GM21381 (cell line): ENCODE results near the gene TMEM187.
"Not testable (repeated sequence)": the region's sequence is repeated elsewhere in the genome, so short reads cannot be mapped to it uniquely, and the experiment has no call there.

Source experiments
- ATAC-seq: cut with Tn5 transposase; IDR thresholded peaks from one replicate; pipeline ENCODE4 v1.9.1; 2021; ENCODE audit warnings: mild to moderate bottlenecking, moderate library complexity; ENCODE audit not compliant: unreplicated experiment

Gene TMEM187

GRCh38 chrX:153969904-153970356 lies 2.6 kb upstream of the TMEM187 start:
- ATAC-seq = no peak

GRCh38 chrX:153970357-153971123 lies 2.0 kb upstream of the TMEM187 start:
- peak; percentile 1 for ATAC-seq

DNA sequence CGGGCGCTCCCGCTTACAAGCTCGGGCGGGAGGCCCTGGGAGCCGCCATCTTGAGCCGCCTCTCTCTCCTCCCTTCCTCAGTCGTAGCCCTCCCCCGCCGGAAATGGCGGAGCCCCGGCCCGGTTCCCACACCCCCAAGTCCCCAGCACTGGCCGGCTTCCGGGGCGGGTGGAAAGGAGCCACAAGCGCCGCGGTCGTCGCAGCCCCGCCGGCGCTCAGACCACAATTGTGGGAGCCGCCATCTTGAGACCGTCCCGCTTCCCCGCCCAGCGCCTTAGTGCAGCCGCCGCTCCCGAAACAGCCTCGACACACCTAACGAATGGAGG lies 1.5 kb upstream of the TMEM187 start:
- ATAC-seq = peak; percentile 34

DNA sequence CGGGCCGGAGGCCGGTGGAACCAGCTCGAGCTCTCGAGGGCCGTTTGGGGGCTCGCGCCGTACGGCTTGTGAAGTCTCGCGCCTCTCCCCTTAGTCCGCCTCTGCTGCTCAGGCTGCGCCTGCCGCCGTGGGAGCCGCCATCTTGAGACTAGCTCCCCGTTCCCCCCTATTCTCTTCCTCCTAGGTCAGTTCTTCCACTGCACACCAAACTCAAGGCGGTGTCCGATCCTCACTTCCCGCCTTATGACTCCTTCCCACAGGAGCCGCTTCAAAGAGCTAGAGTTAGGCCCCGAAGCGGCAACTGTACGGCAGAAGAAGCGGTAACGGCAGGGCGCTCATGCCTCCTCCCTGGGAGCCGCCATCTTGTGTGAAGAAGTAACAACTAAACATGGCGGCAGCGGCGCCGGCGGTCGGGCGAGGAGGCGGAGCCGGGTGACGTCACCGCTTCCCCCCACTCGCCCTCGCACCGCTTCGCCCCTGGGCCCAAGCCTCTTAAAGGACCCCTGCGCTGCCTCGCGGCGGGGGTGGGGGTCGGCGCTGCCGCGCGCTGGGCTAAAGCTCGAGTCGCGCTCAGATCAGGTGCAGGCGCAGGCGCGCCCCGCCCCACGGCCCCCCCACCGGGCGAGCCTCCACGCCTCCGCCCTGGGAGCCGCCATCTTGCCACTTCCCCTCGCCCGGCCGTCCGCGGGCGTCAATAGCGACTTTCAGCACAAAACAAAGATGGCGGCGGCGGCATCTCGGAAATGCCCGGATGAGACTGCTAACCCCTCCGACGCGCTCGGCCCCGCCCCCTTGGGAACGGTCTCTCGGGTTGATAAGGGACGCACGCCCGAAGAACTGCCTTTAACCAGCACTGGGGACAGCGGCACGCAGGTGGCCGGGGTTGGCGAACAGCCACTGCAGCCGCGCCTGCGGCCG lies 845 bp upstream of the TMEM187 start, which contains the start of gene HCFC1:
Gene HCFC1, minus strand, starts transcription at position 369 of the 918 bp plus-strand sequence. CDS start 978 bp downstream, outside the sequence.
- ATAC-seq = peak; percentile 35

GRCh38 chrX:153973127-153974002 lies 811 bp downstream of the TMEM187 start:
- no peak for ATAC-seq

GRCh38 chrX:153974003-153974725 lies 1.6 kb downstream of the TMEM187 start:
- no peak for ATAC-seq

DNA sequence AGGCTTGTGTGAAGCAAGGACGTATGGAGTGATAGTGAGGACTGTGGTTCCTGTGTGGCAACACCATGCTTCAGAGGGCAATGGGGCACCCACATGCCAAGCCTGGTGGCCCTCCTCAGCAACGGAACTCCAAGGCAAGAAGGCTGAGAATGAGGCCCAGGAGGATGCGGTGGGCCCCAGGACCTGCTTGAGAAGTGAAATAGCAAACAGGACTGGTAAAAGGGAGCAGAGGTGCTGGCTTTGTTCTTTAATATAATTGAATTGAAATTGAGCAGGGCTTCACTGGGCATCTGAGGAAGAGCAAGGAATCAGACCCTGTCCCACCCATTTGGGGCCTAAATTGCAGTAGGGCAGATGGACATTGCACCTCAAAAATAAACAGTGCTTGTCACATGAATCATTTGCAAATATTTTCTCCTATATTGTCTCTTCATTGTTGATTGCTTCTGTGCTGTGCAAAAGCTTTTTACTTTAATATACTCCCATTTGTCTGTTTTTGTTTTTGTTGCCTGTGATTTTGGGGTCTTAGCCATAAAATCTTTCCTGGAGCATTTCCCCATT lies 2.3 kb downstream of the TMEM187 start:
- ATAC-seq = no peak

GRCh38 chrX:153980394-153980793 lies 7.8 kb downstream of the TMEM187 start:
- ATAC-seq = not testable (repeated sequence)

DNA sequence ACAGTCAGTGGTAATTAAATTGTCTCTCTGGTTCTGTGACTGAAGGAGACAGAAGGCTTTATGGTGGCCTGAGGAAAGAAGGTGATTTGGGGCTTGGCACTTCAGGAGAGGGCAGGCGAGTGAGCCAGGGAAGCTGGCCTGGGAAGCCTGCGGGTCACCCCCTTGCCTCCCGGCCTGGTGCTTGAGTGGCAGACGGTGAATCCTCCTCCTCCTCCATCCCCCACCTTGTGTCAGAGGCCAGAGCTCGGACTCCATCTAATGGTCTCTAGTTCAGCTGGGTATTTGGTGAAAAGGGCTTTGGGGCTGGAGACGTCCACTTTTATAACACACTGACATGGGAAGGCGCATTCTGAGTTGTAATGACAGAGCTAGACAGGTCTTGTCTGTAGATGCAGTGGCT lies 8.7 kb downstream of the TMEM187 start:
- no peak for ATAC-seq

DNA sequence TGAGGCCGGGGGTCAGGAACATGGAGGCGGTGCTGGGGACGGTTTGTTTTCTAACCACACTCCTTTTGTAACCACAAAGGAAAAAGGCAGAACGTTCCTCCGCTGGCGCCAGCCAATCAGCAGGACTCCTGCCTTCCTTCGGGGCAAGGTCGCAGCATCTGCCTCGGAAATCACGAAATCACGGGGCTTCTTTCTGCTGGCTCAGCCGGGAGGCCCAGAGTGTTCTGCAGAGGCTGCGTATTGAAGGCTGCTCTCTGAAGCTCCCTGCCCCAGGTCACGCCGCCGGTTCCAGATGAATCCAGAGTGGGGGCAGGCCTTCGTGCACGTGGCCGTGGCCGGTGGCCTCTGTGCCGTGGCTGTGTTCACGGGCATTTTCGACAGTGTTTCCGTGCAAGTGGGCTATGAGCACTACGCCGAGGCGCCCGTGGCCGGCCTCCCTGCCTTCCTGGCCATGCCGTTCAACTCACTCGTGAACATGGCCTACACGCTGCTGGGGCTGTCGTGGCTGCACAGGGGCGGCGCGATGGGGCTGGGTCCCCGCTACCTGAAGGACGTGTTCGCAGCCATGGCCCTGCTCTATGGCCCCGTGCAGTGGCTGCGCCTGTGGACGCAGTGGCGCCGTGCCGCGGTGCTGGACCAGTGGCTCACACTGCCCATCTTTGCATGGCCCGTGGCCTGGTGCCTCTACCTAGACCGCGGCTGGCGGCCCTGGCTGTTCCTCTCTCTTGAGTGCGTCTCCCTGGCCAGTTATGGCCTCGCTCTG lies 9.4 kb downstream of the TMEM187 start:
- ATAC-seq = no peak

- ATAC-seq = no peak
These were observed 10.8 kb downstream of the TMEM187 start for GRCh38 chrX:153983321-153983801.

- no peak for ATAC-seq
These were observed 12.0 kb downstream of the TMEM187 start for GRCh38 chrX:153984351-153985178.

- ATAC-seq = no peak
These were observed 15.9 kb downstream of the TMEM187 start for GRCh38 chrX:153988493-153988892.

- ATAC-seq = no peak
These were observed 17.6 kb downstream of the TMEM187 start for GRCh38 chrX:153989973-153990655.

DNA sequence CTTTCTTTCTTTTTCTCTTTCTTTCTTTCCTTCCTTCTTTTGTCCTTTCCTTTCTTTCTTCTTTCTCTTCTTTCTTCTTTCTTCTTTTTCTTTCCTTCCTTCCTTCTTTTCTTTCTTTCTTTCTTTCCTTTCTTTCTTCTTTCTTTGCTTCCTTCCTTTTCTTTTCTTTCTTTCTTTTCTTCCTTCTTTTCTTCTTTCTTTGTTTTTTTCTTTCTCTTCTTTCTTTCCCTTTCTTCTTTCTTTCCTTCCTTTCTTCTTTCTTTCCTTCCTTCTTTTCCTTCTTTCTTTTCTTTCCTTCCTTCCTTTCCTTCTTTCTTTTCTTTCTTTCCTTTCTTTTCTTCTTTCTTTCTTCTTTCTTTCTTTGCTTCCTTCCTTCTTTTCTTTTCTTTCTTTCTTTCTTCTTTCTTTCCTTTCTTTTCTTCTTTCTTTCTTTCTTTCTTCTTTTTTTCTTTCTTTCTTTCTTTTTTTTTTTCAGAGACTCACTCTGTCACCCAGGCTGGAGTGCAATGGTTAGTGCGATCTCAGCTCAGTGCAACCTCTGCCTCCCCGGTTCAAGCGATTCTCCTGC lies 18.5 kb downstream of the TMEM187 start:
- ATAC-seq = no peak

DNA sequence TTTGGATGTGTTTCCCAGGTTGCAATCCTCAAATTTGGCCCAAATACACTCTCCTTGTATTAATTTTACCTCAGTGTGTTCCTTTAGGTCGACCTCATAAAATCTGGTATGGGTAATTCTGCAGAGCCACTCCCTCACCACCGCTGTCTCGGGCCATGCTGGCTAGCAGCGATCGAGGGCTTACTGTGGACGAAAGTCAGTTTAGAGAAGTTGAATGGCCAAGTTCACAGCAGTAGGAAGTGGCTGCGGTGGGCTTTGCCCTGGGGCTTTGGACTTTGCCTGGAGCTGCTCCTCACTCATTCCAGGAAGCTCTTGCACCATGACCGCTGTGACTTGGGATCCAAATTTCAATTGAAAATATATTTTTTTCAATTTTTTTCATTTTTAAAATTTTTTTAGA lies 19.6 kb downstream of the TMEM187 start:
- no peak for ATAC-seq

DNA sequence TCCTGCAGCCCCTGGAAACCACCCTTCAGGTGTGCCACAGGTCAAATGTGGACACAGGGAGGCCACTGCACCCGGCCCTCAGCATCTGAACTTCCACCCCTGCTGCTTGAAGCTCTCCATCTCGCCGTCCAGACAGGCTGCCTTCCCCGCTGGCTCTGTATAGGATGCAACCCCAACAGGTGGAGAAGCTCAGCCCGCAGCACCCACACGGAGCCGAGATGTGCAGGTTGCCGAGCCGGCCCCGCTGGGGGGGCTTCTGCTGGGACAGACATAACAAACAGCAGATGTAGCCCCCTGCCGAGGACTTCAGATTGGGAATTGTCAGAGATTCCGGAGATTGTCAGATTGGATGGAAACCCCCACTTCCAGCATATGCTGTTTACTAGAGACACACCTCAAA lies 20.5 kb downstream of the TMEM187 start:
- no peak for ATAC-seq
